Dendritic cell treated with granulocyte-macrophage colony-stimulating factor and Interleukin-4, amounts not matched to agents 40 ng/mL and 50 ng/mL, for 4 days (primary cell): ENCODE data around the gene PNPLA3.
A peak's percentile ranks its signal among the peaks of the same experiment; 100 is the strongest.

Source experiments
- H3K27ac Mint-ChIP-seq: one replicate; pipeline ENCODE4 v1.8.0; 2022; ENCODE audit warnings: mild to moderate bottlenecking, mixed read lengths
- H3K27me3 Mint-ChIP-seq: one replicate; pipeline ENCODE4 v1.8.0; 2022; ENCODE audit warnings: mild to moderate bottlenecking, mixed read lengths
- H3K36me3 Mint-ChIP-seq: one replicate; pipeline ENCODE4 v1.8.0; 2022; ENCODE audit warnings: low read depth, mixed read lengths
- H3K4me1 Mint-ChIP-seq: one replicate; pipeline ENCODE4 v1.8.0; 2022; ENCODE audit warnings: low read depth, mixed read lengths
- H3K4me3 Mint-ChIP-seq: one replicate; pipeline ENCODE4 v1.8.0; 2022; ENCODE audit warnings: mild to moderate bottlenecking, moderate library complexity, mixed read lengths
- H3K9me3 Mint-ChIP-seq: one replicate; pipeline ENCODE4 v1.8.0; 2022; ENCODE audit warnings: mixed read lengths
- intact Hi-C: fragments of 100-400 bp; cut with micrococcal nuclease; formaldehyde crosslinking; loops from one replicate; pipeline ENCODE4 v1.15.0; 2022

PNPLA3 gene

GRCh38 chr22:43992331-43992821 is 68.8 kb downstream of the PNPLA3 start:
- Mint-ChIP-seq H3K4me1 (peaks cover 45% of the 10 kb centered on the region), H3K4me3 (no peak overlapping the region), H3K9me3 (no peaks in the 10 kb centered on the region), H3K36me3 (peaks cover 98% of the 10 kb centered on the region), H3K27ac (no peak overlapping the region), H3K27me3 (no peaks in the 10 kb centered on the region)
- intact Hi-C loops: loop anchor here (2.0 to 5.0 kb wide), 3 partner anchors 75 to 634 kb away; no protein-coding TSS in a partner anchor

DNA sequence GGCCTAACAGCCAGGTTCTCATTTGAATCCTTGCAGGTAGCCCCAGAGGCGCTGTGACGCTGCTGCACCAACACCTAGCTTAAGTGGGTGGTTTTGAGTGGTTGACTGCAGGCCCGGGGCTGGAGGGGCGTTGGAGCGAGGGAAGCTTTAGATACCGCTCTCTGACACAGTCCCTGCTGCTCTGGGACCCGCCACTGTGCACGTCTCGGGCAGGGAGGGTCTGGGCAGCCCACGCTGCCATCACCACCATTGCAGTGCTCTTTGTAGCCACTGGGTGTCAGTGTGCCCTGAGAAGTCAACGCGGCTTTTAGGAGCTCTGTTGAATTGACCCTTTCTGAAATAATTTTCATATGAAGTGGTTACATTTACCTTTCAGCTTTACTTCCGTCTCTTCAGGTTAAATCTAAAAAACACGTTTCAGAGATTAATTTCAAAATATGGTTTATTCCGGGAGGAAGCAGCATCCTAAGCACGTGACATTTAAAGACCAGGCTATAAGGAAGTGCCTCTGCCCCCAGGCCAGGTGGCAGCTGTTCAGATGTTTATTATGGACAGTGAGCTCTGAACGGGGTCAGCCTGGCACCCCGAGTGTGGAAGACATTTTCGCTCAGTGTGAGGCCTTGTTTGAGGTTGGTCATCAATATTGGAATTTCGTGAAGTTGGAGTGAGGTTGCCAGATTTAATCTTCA is 69.6 kb downstream of the PNPLA3 start:
- peaks cover 41% of the 10 kb centered on the region for H3K4me1 Mint-ChIP-seq
- no peaks in the 10 kb centered on the region for H3K9me3 Mint-ChIP-seq
- no peaks in the 10 kb centered on the region for H3K27me3 Mint-ChIP-seq
- no peak overlapping the region for H3K4me3 Mint-ChIP-seq
- peak overlapping the region; percentile 82 for H3K27ac Mint-ChIP-seq
- H3K36me3 Mint-ChIP-seq: peaks cover 98% of the 10 kb centered on the region
- intact Hi-C loops: loop anchor here (1.0 to 5.0 kb wide), 4 partner anchors 74 to 634 kb away; no protein-coding TSS in a partner anchor

DNA sequence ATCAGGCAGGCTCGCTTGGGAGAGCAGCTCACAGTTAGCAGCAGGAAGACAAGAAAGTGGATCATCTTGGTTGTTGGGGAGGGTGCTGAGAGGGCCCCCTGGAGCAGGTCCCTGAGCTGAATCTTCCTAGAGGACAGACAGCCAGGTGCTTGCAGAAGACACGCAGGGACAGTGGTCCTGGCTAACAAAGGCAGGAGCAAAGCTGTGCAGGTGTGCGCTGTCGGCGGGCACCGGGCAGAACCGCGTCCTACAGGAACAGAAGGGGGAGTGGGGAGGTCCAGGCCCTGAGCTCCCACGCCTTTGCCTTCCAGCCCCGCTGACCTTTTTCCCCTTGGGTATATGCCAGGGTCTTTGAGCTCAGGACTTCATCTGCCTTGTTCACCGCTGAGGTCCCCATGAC is 70.4 kb downstream of the PNPLA3 start:
- no peaks in the 10 kb centered on the region for H3K9me3 Mint-ChIP-seq
- intact Hi-C loops: loop anchor here (5.0 kb wide), 1 partner anchor 73 kb away; no protein-coding TSS in a partner anchor
- no peak overlapping the region for H3K4me3 Mint-ChIP-seq
- H3K36me3 Mint-ChIP-seq: peaks cover 98% of the 10 kb centered on the region
- H3K27me3 Mint-ChIP-seq: no peaks in the 10 kb centered on the region
- peak overlapping the region; percentile 82 for H3K27ac Mint-ChIP-seq
- H3K4me1 Mint-ChIP-seq: peaks cover 40% of the 10 kb centered on the region

GRCh38 chr22:43994416-43994815 is 70.8 kb downstream of the PNPLA3 start:
- Mint-ChIP-seq H3K36me3 (peaks cover 98% of the 10 kb centered on the region), H3K27ac (peak overlapping the region; percentile 82), H3K4me1 (peaks cover 40% of the 10 kb centered on the region), H3K4me3 (no peak overlapping the region), H3K27me3 (no peaks in the 10 kb centered on the region), H3K9me3 (no peaks in the 10 kb centered on the region)
- intact Hi-C loops: loop anchor here (5.0 kb wide), 1 partner anchor 73 kb away; no protein-coding TSS in a partner anchor

GRCh38 chr22:43995057-43995685 is 71.6 kb downstream of the PNPLA3 start:
- no peaks in the 10 kb centered on the region for H3K27me3 Mint-ChIP-seq
- H3K9me3 Mint-ChIP-seq: no peaks in the 10 kb centered on the region
- intact Hi-C loops: no loop called here
- H3K36me3 Mint-ChIP-seq: peaks cover 94% of the 10 kb centered on the region
- peaks cover 40% of the 10 kb centered on the region for H3K4me1 Mint-ChIP-seq
- H3K27ac Mint-ChIP-seq: peak overlapping the region; percentile 82
- H3K4me3 Mint-ChIP-seq: no peak overlapping the region

- Mint-ChIP-seq H3K4me1 (peaks cover 40% of the 10 kb centered on the region), H3K4me3 (peak overlapping the region; percentile 73), H3K27me3 (no peaks in the 10 kb centered on the region), H3K36me3 (peaks cover 88% of the 10 kb centered on the region), H3K9me3 (no peaks in the 10 kb centered on the region), H3K27ac (peak overlapping the region; percentile 82)
- intact Hi-C loops: no loop called here
Measured at GRCh38 chr22:43995798-43996169, 72.2 kb downstream of the PNPLA3 start.

DNA sequence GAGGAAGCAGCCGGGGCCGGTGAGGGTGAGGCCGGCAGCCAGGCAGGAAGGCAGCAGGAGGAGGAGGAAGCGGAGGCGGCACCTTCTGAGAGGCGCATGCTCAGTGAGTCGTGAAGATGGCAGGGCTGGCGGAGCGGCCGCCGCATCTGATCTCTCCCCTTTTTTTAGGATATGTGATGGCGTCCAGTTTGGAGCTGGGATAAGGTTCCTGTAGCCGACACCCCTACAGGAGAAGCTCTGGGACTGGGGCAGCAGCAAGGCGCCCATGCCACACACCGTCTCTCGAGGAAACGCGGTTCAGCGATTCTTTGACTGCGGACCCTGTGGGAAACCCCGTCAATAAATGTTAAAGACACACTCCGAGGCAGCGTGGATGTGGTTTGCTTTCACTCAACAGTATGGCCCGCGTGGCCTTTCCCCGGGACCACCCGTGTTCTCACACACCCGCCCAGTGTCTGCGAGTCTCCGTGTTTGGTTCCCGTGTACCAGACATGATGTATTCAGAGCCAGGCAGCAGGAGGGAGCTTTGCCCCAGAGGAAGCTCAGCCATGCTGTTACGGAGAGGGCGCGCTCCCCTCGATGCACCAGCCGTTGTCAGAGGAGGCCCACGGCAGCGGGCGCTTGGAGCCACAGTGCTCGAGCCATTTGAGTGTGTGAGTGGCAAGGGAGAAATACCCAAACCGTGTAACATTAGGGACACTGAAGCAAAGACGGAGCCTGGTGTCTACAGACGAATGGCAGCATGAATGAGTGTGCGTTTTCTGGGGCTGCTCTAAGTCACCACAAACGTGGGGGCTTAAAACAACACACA is 72.8 kb downstream of the PNPLA3 start:
- Mint-ChIP-seq H3K27me3 (no peaks in the 10 kb centered on the region), H3K4me1 (peaks cover 40% of the 10 kb centered on the region), H3K36me3 (peaks cover 82% of the 10 kb centered on the region), H3K9me3 (no peaks in the 10 kb centered on the region), H3K4me3 (peak overlapping the region; percentile 73), H3K27ac (peak overlapping the region; percentile 82)
- intact Hi-C loops: no loop called here

- Mint-ChIP-seq H3K36me3 (peaks cover 76% of the 10 kb centered on the region), H3K9me3 (no peaks in the 10 kb centered on the region), H3K27ac (peak overlapping the region; percentile 82), H3K4me1 (peaks cover 40% of the 10 kb centered on the region), H3K4me3 (no peak overlapping the region), H3K27me3 (no peaks in the 10 kb centered on the region)
- intact Hi-C loops: no loop called here
Measured at GRCh38 chr22:43996981-43997265, 73.3 kb downstream of the PNPLA3 start.
